ENCODE results near the gene CTSA. TPM values are rescaled to one million over a fixed set of nuclear protein-coding genes. Genes with fewer than 3 reads are reported as not detected.
A peak's percentile ranks its signal among the peaks of the same experiment; 100 is the strongest.
"Not testable (repeated sequence)": the region's sequence is repeated elsewhere in the genome, so short reads cannot be mapped to it uniquely, and the experiment has no call there.

The CTSA gene
- polyA plus RNA-seq, 6 donors from 2014 or later: 28.6 to 46.5 (median 42.3) TPM

- no peaks in the 10 kb centered on the region for H3K9me3 Mint-ChIP-seq
- H3K27ac Mint-ChIP-seq: peak overlapping the region in 4 of 6 donors; percentile 36 to 93 (median 60)
- peaks cover 0 to 5% of the 10 kb centered on the region in 2 donors for H3K36me3 Mint-ChIP-seq
- H3K27me3 Mint-ChIP-seq: no peaks in the 10 kb centered on the region
- peak overlapping the region in 7 of 8 donors; percentile 91 to 98 (median 94) for H3K4me3 Mint-ChIP-seq
- ATAC-seq (ENCODE audit: low read depth in 2 of 2) (no peak), DNase-seq (no peak)
- peaks cover 21 to 32% (median 29%) of the 10 kb centered on the region in 3 donors for H3K4me1 Mint-ChIP-seq
These were observed 1.8 kb downstream of the CTSA start for GRCh38 chr20:45892828-45893500.

DNA sequence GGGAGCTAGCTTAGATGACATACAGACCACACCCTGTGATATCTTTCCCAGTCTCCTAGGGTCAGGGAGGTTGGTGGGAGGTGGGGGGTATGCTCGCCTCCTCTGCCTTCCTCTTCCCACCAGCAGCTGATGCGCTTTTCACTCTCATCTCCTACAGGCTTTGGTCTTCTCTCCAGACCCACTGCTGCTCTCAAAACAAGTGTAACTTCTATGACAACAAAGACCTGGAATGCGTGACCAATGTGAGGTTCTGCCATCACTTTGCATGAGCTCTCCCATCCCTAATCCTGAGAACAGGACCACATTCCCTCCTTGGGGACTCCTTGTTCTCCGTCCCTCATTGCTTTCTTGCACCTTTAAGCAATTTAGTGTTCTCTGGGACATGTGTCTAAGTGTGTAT is 2.7 kb downstream of the CTSA start:
- Mint-ChIP-seq H3K4me1 (peaks cover 24 to 32% (median 32%) of the 10 kb centered on the region in 3 donors), H3K27me3 (no peaks in the 10 kb centered on the region), H3K4me3 (peak overlapping the region in 5 of 8 donors; percentile 21 to 80 (median 42)), H3K9me3 (no peaks in the 10 kb centered on the region), H3K36me3 (peaks cover 1 to 5% of the 10 kb centered on the region in 2 donors), H3K27ac (no peak overlapping the region)
- ATAC-seq (ENCODE audit: low read depth in 2 of 2) (no peak), DNase-seq (no peak)

DNA sequence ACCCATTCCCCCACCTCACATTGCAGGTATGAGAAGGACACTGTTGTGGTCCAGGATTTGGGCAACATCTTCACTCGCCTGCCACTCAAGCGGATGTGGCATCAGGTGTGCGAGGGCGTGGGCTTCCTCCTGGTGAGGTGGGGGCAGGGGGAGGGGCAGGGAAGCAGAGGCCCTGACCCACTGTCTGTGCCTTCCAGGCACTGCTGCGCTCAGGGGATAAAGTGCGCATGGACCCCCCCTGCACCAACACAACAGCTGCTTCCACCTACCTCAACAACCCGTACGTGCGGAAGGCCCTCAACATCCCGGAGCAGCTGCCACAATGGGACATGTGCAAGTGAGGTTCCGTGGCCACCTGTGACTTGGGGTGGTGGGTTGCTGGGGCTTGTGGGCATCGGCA is 3.7 kb downstream of the CTSA start:
- no peaks in the 10 kb centered on the region for H3K27me3 Mint-ChIP-seq
- ATAC-seq (ENCODE audit: low read depth in 2 of 2) (no peak), DNase-seq (no peak)
- peaks cover 4 to 5% of the 10 kb centered on the region in 2 donors for H3K36me3 Mint-ChIP-seq
- peaks cover 25 to 30% (median 27%) of the 10 kb centered on the region in 3 donors for H3K4me1 Mint-ChIP-seq
- H3K9me3 Mint-ChIP-seq: no peaks in the 10 kb centered on the region
- H3K27ac Mint-ChIP-seq: no peak overlapping the region
- peak overlapping the region in 1 of 8 donors; percentile 80 for H3K4me3 Mint-ChIP-seq

DNA sequence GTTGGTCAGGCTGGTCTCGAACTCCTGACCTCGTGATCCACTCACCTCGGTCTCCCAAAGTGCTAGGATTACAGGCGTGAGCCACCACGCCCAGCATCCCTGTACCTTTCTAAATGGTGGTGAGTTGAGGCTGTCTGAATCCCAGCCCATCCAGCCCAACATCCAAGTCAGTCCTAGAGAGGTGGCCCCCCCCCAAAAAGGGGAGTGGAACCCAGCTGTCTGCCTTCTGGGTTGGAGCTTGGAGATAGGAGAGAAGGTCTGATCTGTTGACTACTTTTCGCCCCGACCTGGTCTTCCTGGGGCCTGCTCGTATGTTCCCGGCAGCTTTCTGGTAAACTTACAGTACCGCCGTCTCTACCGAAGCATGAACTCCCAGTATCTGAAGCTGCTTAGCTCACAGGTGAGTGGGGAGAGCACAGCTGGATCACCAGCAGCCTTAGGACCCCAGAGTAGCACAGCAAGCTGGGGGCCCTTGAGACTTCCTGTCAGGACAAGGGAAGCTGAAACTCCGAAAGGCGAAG is 5.6 kb downstream of the CTSA start:
- peaks cover 4 to 5% of the 10 kb centered on the region in 2 donors for H3K36me3 Mint-ChIP-seq
- H3K27ac Mint-ChIP-seq: peak overlapping the region in 1 of 6 donors; percentile 54

DNA sequence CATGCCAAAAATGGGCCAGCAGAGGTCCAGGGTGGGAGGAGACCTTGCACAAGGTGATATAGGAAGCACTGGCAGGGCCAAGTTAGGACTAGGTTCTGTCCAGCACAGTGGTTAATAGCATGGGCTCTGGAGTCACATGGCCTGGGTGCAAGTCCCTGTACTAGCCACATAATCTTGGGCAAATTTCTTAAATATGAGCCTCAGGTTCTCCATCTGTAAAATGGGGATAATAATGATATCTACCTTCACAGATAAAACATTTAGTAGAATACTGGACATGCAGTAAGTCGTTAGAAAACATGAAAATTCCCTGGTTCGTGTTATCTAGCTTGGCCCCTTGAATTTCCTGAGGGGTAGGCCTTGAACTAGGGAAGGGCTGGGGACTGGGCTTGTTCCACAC is 6.2 kb downstream of the CTSA start:
- Mint-ChIP-seq H3K4me3 (no peak overlapping the region), H3K9me3 (no peaks in the 10 kb centered on the region), H3K27ac (peak overlapping the region in 1 of 6 donors; percentile 23), H3K4me1 (peaks cover 11 to 15% (median 12%) of the 10 kb centered on the region in 3 donors), H3K27me3 (no peaks in the 10 kb centered on the region), H3K36me3 (peaks cover 4 to 5% of the 10 kb centered on the region in 2 donors)
- ATAC-seq (ENCODE audit: low read depth in 2 of 2): no peak
- DNase-seq: no peak

More for the DNA sequence above, 5.6 kb downstream of the CTSA start:
- DNase-seq: no peak
- Mint-ChIP-seq H3K4me1 (peaks cover 14 to 18% (median 17%) of the 10 kb centered on the region in 3 donors), H3K27me3 (no peaks in the 10 kb centered on the region), H3K4me3 (no peak overlapping the region), H3K9me3 (no peaks in the 10 kb centered on the region)
- no peak for ATAC-seq (ENCODE audit: low read depth in 2 of 2)

- peaks cover 4 to 5% of the 10 kb centered on the region in 2 donors for H3K36me3 Mint-ChIP-seq
- no peaks in the 10 kb centered on the region for H3K9me3 Mint-ChIP-seq
- no peaks in the 10 kb centered on the region for H3K27me3 Mint-ChIP-seq
- ATAC-seq (ENCODE audit: low read depth in 2 of 2) (no peak), DNase-seq (no peak)
- H3K4me3 Mint-ChIP-seq: no peak overlapping the region
- H3K4me1 Mint-ChIP-seq: peaks cover 7 to 13% (median 9%) of the 10 kb centered on the region in 3 donors
- H3K27ac Mint-ChIP-seq: peak overlapping the region in 2 of 6 donors; percentile 6 to 23
These were observed 6.6 kb downstream of the CTSA start for GRCh38 chr20:45897692-45898091.

DNA sequence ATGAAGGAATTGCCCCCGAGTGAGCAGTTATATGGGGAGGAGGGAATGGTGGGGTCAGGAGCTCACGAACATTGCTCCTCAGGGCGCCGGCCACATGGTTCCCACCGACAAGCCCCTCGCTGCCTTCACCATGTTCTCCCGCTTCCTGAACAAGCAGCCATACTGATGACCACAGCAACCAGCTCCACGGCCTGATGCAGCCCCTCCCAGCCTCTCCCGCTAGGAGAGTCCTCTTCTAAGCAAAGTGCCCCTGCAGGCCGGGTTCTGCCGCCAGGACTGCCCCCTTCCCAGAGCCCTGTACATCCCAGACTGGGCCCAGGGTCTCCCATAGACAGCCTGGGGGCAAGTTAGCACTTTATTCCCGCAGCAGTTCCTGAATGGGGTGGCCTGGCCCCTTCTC is 7.2 kb downstream of the CTSA start:
- Mint-ChIP-seq H3K36me3 (peaks cover 4 to 5% of the 10 kb centered on the region in 2 donors), H3K9me3 (no peaks in the 10 kb centered on the region), H3K27me3 (no peaks in the 10 kb centered on the region), H3K4me1 (peaks cover 5 to 19% (median 9%) of the 10 kb centered on the region in 3 donors), H3K27ac (no peak overlapping the region), H3K4me3 (no peak overlapping the region)
- DNase-seq (no peak), ATAC-seq (ENCODE audit: low read depth in 2 of 2) (no peak)

- Mint-ChIP-seq H3K36me3 (peaks cover 0 to 4% of the 10 kb centered on the region in 2 donors), H3K4me3 (no peak overlapping the region), H3K4me1 (peaks cover 5 to 18% (median 6%) of the 10 kb centered on the region in 3 donors), H3K27me3 (no peaks in the 10 kb centered on the region), H3K9me3 (no peaks in the 10 kb centered on the region), H3K27ac (peak overlapping the region in 2 of 6 donors; percentile 68 to 92)
- DNase-seq (no peak), ATAC-seq (ENCODE audit: low read depth in 2 of 2) (no peak)
These were observed 8.1 kb downstream of the CTSA start for GRCh38 chr20:45899046-45899835.

- not testable (repeated sequence) for DNase-seq; H3K4me3 Mint-ChIP-seq; H3K27me3 Mint-ChIP-seq; H3K9me3 Mint-ChIP-seq; H3K36me3 Mint-ChIP-seq; H3K27ac Mint-ChIP-seq; ATAC-seq (ENCODE audit: low read depth in 2 of 2)
- peaks cover 5 to 18% (median 6%) of the 10 kb centered on the region in 3 donors for H3K4me1 Mint-ChIP-seq
These were observed 10.2 kb downstream of the CTSA start for GRCh38 chr20:45901332-45901731.

- peaks cover 5 to 18% (median 6%) of the 10 kb centered on the region in 3 donors for H3K4me1 Mint-ChIP-seq
- no peak overlapping the region for H3K4me3 Mint-ChIP-seq
- H3K36me3 Mint-ChIP-seq: peaks cover 0 to 4% of the 10 kb centered on the region in 2 donors
- no peaks in the 10 kb centered on the region for H3K9me3 Mint-ChIP-seq
- ATAC-seq (ENCODE audit: low read depth in 2 of 2) (no peak), DNase-seq (no peak)
- H3K27me3 Mint-ChIP-seq: no peaks in the 10 kb centered on the region
- H3K27ac Mint-ChIP-seq: no peak overlapping the region
These were observed 11.1 kb downstream of the CTSA start for GRCh38 chr20:45902199-45902701.

DNA sequence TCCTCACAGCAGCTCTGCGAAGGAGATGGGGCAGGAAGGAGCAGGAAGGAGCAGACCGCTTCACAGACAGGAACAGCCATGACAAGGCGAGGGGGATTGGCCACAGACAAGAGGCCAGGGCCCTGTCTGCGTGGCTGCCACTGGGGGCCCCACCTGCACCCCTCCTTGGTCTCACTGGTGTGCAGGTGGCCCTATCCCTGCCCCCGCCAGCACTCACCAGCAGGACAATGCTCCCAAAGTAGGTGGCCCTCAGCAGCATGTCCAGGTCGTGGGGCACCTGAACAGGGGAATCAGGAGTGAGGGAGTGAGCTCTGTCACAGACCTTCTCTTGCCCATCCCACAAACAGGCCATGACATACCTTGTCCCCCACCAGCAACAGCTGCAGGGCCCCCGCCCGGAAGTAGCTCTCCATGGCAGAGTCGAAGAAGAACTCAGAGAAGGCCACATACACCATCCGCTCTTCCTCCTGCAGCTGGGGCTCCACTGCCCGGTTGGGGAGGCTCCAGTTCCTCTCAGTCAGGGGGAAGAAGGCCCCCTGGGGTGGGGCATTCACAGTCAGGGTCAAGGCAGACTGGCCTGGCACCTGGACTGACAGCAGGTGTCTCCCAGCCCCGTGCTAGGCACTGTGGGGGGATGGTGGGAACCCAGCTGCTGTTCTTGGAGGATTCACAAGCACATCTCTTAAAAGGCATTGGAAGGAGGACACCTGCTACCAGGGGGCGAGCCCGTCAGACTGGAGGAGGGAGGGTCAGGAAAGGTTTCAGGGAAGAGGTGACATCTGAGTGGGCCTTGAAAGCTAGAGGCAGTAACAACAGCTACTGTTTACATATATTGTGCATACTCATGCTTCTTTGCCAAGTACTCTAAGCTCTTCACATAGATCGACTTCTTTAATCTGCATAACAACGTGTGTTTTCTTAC is 13.7 kb downstream of the CTSA start:
- Mint-ChIP-seq H3K4me1 (peaks cover 0 to 11% (median 9%) of the 10 kb centered on the region in 3 donors), H3K27me3 (no peaks in the 10 kb centered on the region), H3K36me3 (no peaks in the 10 kb centered on the region), H3K9me3 (no peaks in the 10 kb centered on the region), H3K4me3 (no peak overlapping the region), H3K27ac (no peak overlapping the region)
- no peak for ATAC-seq (ENCODE audit: low read depth in 2 of 2)
- no peak for DNase-seq

GRCh38 chr20:45905505-45906079 is 14.5 kb downstream of the CTSA start:
- DNase-seq (no peak), ATAC-seq (ENCODE audit: low read depth in 2 of 2) (no peak)
- Mint-ChIP-seq H3K4me1 (peaks cover 3 to 14% (median 13%) of the 10 kb centered on the region in 3 donors), H3K27ac (peak overlapping the region in 1 of 6 donors; percentile 33), H3K9me3 (peaks cover 0 to 2% (median 0%) of the 10 kb centered on the region in 7 donors), H3K36me3 (no peaks in the 10 kb centered on the region), H3K27me3 (no peaks in the 10 kb centered on the region), H3K4me3 (no peak overlapping the region)
